WTC11 (cell line): ENCODE data around the gene PDZD7.

Experiments used
- ATF2 ChIP-seq: sonication (generic); formaldehyde crosslinking; IDR thresholded peaks from 2 replicates; pipeline ENCODE4 v1.8.1; 2022; ENCODE audit warnings: low read depth, missing genetic modification reagents, borderline replicate concordance
- CTCF ChIP-seq: fragments of 200-600 bp; IDR thresholded peaks from 2 replicates; pipeline ENCODE4 v1.8.0; 2022; ENCODE audit warnings: antibody characterized with exemption
- E2F1 ChIP-seq: sonication (generic); formaldehyde crosslinking; IDR thresholded peaks from 2 replicates; pipeline ENCODE4 v1.8.0; 2022; ENCODE audit warnings: mild to moderate bottlenecking, missing genetic modification reagents
- FOXP1 ChIP-seq: sonication (generic); formaldehyde crosslinking; IDR thresholded peaks from 2 replicates; pipeline ENCODE4 v1.8.0; 2022; ENCODE audit warnings: missing genetic modification reagents, mild to moderate bottlenecking, moderate library complexity, borderline replicate concordance
- GABPB1 ChIP-seq: sonication (generic); formaldehyde crosslinking; IDR thresholded peaks from 2 replicates; pipeline ENCODE4 v1.8.1; 2023; ENCODE audit warnings: mild to moderate bottlenecking, missing genetic modification reagents
- HMGXB4 ChIP-seq: sonication (generic); formaldehyde crosslinking; IDR thresholded peaks from 2 replicates; pipeline ENCODE4 v1.8.1; 2023; ENCODE audit warnings: mild to moderate bottlenecking, moderate library complexity, missing genetic modification reagents
- JUN ChIP-seq: sonication (generic); formaldehyde crosslinking; IDR thresholded peaks from 2 replicates; pipeline ENCODE4 v1.8.0; 2023; ENCODE audit warnings: mild to moderate bottlenecking, missing genetic modification reagents
- MAX ChIP-seq: sonication (generic); formaldehyde crosslinking; IDR thresholded peaks from 2 replicates; pipeline ENCODE4 v1.8.0; 2022; ENCODE audit warnings: mild to moderate bottlenecking, missing genetic modification reagents
- RELA ChIP-seq: sonication (generic); formaldehyde crosslinking; IDR thresholded peaks from 2 replicates; pipeline ENCODE4 v1.8.1; 2022; ENCODE audit warnings: missing genetic modification reagents, mild to moderate bottlenecking, borderline replicate concordance
- ZBTB21 ChIP-seq: sonication (generic); formaldehyde crosslinking; IDR thresholded peaks from 2 replicates; pipeline ENCODE4 v1.8.1; 2023; ENCODE audit warnings: mild to moderate bottlenecking, missing genetic modification reagents, borderline replicate concordance

- TF ChIP-seq FOXP1 (no peak), E2F1 (CRISPR knock-in tag) (no peak), ZBTB21 (CRISPR knock-in tag) (no peak), CTCF (no peak), GABPB1 (CRISPR knock-in tag) (no peak), RELA (CRISPR knock-in tag) (no peak), ATF2 (CRISPR knock-in tag) (no peak), HMGXB4 (CRISPR knock-in tag) (no peak), JUN (no peak), MAX (CRISPR knock-in tag) (no peak)
Observed at GRCh38 chr10:101054876-101055275, 23.9 kb upstream of the PDZD7 start.
